Right atrium auricular region (tissue), 2 donors: ENCODE results near the gene STARD13. TPM values are rescaled to one million over a fixed set of nuclear protein-coding genes. Genes with fewer than 3 reads are reported as not detected.

Experiments used
- DNase-seq: peaks from one replicate; pipeline ENCODE4 v3.0.0-alpha.2; 2019; ENCODE audit warnings: low spot score
- H3K27ac ChIP-seq, 2 donors: fragments of 200-600 bp; sonication (generic); 1 replicate in 1 of 2; 2 replicates in 1 of 2; pipeline ENCODE4 v1.5.1; 2016 to 2019
- H3K27me3 ChIP-seq, 2 donors: fragments of 200-600 bp; sonication (generic); one replicate each; pipeline versions ENCODE4 v1.5.1 to v1.6.0; 2017 to 2019
- H3K36me3 ChIP-seq: fragments of 200-600 bp; sonication (generic); one replicate; pipeline ENCODE4 v1.5.1; 2016
- H3K4me1 ChIP-seq, 2 donors: fragments of 200-600 bp; sonication (generic); one replicate each; pipeline versions ENCODE4 v1.5.1 to v1.6.0; 2017 to 2019
- H3K4me3 ChIP-seq, 2 donors: fragments of 200-600 bp; sonication (generic); 1 replicate in 1 of 2; 2 replicates in 1 of 2; pipeline ENCODE4 v1.5.1; 2017 to 2019; ENCODE audit warnings: mild to moderate bottlenecking in 1 of 2, moderate library complexity in 1 of 2
- H3K9me3 ChIP-seq, 2 donors: fragments of 200-600 bp; sonication (generic); one replicate each; pipeline ENCODE4 v1.5.1; 2019
- total RNA-seq, 2 donors: library from RNA; depleted of rRNA; stranded (reverse); fragments of >200 nt; gene quantifications; one replicate each; pipeline ENCODE4 v1.1.0, GENCODE V29; 2016
- TF ChIP-seq, protein P1 (sequence below), 2 donors: fragments of 200-600 bp; sonication (generic); IDR thresholded peaks; one replicate each; pipeline ENCODE4 v1.5.1; 2019; ENCODE audit warnings: antibody characterized with exemption in 2 of 2

STARD13 gene
- total RNA-seq, 2 donors from 2014 or later = 21.6 to 23.3 TPM

- peak overlapping the region; percentile 29 to 48 for H3K27ac ChIP-seq
- H3K27me3 ChIP-seq = no peaks in the 10 kb centered on the region
- no peaks in the 10 kb centered on the region for H3K36me3 ChIP-seq
- H3K9me3 ChIP-seq = no peaks in the 10 kb centered on the region
- H3K4me1 ChIP-seq = peaks cover 0 to 86% of the 10 kb centered on the region in 2 donors
- TF ChIP-seq, protein P1, sequence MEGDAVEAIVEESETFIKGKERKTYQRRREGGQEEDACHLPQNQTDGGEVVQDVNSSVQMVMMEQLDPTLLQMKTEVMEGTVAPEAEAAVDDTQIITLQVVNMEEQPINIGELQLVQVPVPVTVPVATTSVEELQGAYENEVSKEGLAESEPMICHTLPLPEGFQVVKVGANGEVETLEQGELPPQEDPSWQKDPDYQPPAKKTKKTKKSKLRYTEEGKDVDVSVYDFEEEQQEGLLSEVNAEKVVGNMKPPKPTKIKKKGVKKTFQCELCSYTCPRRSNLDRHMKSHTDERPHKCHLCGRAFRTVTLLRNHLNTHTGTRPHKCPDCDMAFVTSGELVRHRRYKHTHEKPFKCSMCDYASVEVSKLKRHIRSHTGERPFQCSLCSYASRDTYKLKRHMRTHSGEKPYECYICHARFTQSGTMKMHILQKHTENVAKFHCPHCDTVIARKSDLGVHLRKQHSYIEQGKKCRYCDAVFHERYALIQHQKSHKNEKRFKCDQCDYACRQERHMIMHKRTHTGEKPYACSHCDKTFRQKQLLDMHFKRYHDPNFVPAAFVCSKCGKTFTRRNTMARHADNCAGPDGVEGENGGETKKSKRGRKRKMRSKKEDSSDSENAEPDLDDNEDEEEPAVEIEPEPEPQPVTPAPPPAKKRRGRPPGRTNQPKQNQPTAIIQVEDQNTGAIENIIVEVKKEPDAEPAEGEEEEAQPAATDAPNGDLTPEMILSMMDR (IDR thresholded peaks at IDR 0.05) = no peak
- no peak overlapping the region for H3K4me3 ChIP-seq
- DNase-seq = no peak
Measured at GRCh38 chr13:33195693-33196464, 89.7 kb downstream of the STARD13 start.

GRCh38 chr13:33194820-33195692 lies 90.5 kb downstream of the STARD13 start:
- peaks cover 0 to 88% of the 10 kb centered on the region in 2 donors for H3K4me1 ChIP-seq
- TF ChIP-seq, protein P1 (IDR thresholded peaks at IDR 0.05) = no peak
- no peak for DNase-seq
- peak overlapping the region; percentile 29 to 48 for H3K27ac ChIP-seq
- no peak overlapping the region for H3K4me3 ChIP-seq
- no peaks in the 10 kb centered on the region for H3K36me3 ChIP-seq
- H3K9me3 ChIP-seq = no peaks in the 10 kb centered on the region
- H3K27me3 ChIP-seq = no peaks in the 10 kb centered on the region

DNA sequence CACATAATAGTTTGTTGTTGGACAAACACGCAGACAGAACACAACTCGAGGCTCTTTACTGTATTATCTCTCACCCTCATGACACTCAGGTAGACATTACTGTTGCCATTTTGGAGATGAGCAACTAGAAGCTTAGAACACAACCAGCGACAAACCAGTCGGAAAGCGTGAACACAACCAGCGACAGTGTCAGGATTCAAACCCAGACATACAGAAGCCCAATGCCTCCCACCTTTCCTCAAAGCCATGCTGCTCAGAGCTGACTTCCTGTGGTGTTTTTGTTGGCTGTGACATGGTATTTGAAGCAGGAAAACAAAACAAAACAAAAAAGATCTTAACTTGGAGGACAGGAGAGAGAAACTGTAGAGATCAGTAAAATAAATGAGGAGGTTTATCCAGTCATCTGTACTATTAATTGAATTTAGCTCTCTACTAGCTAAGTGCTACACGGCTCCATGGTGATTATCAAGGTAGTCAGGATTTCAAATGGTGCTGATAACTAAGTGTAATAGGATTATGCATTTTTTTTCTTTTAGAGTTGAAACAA lies 92.1 kb downstream of the STARD13 start:
- peaks cover 0 to 89% of the 10 kb centered on the region in 2 donors for H3K4me1 ChIP-seq

DNA sequence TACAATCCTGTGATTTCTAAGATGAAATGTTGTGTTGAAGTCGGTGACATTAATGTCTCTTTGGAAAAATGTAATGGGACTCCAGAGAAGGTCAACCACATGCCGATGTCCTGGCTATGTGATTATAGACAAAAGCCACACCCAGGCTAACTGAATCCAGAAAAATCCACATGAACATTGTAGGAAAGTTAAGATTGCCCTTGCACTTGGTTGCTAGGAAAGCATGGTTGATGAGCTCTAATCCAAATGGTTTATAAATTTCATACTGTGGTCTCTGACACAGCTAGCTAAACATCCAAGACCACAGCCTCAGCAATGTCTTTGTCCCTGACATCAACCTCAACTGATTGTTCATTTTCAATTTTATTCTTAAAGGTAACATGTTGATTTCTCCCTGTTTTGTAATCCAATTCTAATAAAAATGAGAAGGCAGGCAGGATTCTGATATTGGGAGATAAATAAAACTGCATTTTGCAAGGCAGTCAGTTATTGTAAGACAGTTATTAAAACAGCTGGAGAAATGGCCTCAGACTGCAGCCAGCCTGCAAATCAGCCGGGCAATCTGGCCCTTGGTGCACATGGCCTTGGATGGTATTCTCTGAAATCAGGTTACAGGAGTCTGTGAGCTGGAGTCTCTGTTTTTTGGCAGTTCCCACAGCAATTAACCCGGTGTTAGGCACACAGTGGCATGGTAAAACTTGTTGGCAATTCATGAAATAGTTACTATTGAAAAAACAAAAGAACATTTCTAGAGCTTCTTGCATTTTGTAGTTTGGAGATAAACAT lies 93.9 kb downstream of the STARD13 start:
- Histone ChIP-seq H3K4me1 (peaks cover 0 to 90% of the 10 kb centered on the region in 2 donors), H3K4me3 (no peak overlapping the region), H3K27me3 (no peaks in the 10 kb centered on the region), H3K9me3 (no peaks in the 10 kb centered on the region), H3K36me3 (no peaks in the 10 kb centered on the region), H3K27ac (no peak overlapping the region)
- TF ChIP-seq, protein P1 (IDR thresholded peaks at IDR 0.05) = no peak
- no peak for DNase-seq

More for the DNA sequence above, 92.1 kb downstream of the STARD13 start:
- Histone ChIP-seq H3K9me3 (no peaks in the 10 kb centered on the region), H3K27me3 (no peaks in the 10 kb centered on the region), H3K36me3 (no peaks in the 10 kb centered on the region), H3K27ac (peak overlapping the region; percentile 29 to 38), H3K4me3 (no peak overlapping the region)
- no peak for DNase-seq
- TF ChIP-seq, protein P1 (IDR thresholded peaks at IDR 0.05) = no peak

DNA sequence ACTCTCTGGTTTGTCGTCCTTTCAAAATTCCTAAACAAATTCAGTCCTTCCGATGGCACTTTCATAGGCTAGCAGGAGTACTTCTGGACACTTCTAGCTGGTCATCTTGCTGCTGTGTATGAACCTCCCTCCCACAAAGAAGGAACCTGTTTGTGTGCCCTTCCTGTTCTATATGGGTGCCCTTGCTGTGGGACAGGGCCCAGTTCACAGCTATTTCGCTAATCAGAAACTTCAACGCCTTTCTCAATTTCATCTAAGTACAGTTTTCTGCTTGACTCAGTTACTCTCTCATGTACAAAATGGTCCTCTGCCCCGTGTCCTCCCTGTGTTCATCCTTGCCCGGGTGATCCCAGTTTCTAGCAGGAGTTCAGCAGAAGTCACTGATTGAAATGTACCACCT lies 96.1 kb downstream of the STARD13 start:
- H3K27me3 ChIP-seq = no peaks in the 10 kb centered on the region
- no peak for DNase-seq
- TF ChIP-seq, protein P1 (IDR thresholded peaks at IDR 0.05) = no peak
- H3K4me1 ChIP-seq = peaks cover 0 to 89% of the 10 kb centered on the region in 2 donors
- H3K9me3 ChIP-seq = no peaks in the 10 kb centered on the region
- H3K4me3 ChIP-seq = no peak overlapping the region
- no peaks in the 10 kb centered on the region for H3K36me3 ChIP-seq
- peak overlapping the region in 1 of 2 donors; percentile 28 for H3K27ac ChIP-seq
